K562 (cell line): Measurements from ENCODE around the gene FIG4. TPM values are rescaled to one million over a fixed set of nuclear protein-coding genes. Genes with fewer than 3 reads are reported as not detected.

Experiments used
- ASH1L ChIP-seq: fragments of 450-650 bp; IDR thresholded peaks from 2 replicates; pipeline ENCODE4 v1.6.1; 2018; ENCODE audit warnings: borderline replicate concordance, mild to moderate bottlenecking, low read depth; ENCODE audit not compliant: partially characterized antibody
- CBX2 ChIP-seq: fragments of 200-600 bp; sonication (generic); IDR thresholded peaks from one replicate; pipeline ENCODE4 v1.6.1; 2012; ENCODE audit warnings: mild to moderate bottlenecking, low read length, inconsistent platforms; ENCODE audit not compliant: insufficient read depth, poor library complexity, severe bottlenecking
- CEBPG ChIP-seq, 3 experiments: fragments of 200-800 bp in 1 of 3; sonication (Bioruptor generic) in 1 of 3; sonication (generic) in 1 of 3; formaldehyde crosslinking in 1 of 3; IDR thresholded peaks in 2 of 3; conservative IDR thresholded peaks in 1 of 3; 2 replicates each; pipeline versions ENCODE4 v1.6.1 to v1.8.0; 2016 to 2022; ENCODE audit warnings: missing compliant biosample characterization in 2 of 3, missing genetic modification characterization in 2 of 3, mild to moderate bottlenecking in 1 of 3, missing genetic modification reagents in 1 of 3
- CHD2 ChIP-seq: IDR thresholded peaks from 2 replicates; pipeline ENCODE4 v1.6.1; 2011; ENCODE audit warnings: low read depth, low read length
- CREB1 ChIP-seq, 2 experiments: sonication (generic) in 1 of 2; formaldehyde crosslinking in 1 of 2; IDR thresholded peaks; 2 replicates each; pipeline versions ENCODE4 v1.6.1 to v1.8.0; 2012 to 2022; ENCODE audit warnings: inconsistent platforms in 1 of 2, mild to moderate bottlenecking in 1 of 2, missing genetic modification reagents in 1 of 2, moderate library complexity in 1 of 2
- EGR1 ChIP-seq: fragments of 450-650 bp; conservative IDR thresholded peaks from 2 replicates; pipeline ENCODE4 v1.6.1; 2017; ENCODE audit warnings: mild to moderate bottlenecking
- ELF2 ChIP-seq: fragments of 250-450 bp; sonication (Bioruptor Pico); IDR thresholded peaks from 2 replicates; pipeline ENCODE4 v1.5.0; 2021; ENCODE audit warnings: mild to moderate bottlenecking
- FOSL1 ChIP-seq: fragments of 200-800 bp; sonication (Bioruptor generic); conservative IDR thresholded peaks from 2 replicates; pipeline ENCODE4 v1.6.1; 2016; ENCODE audit warnings: missing genetic modification characterization, missing compliant biosample characterization
- HDAC3 ChIP-seq: fragments of 450-650 bp; IDR thresholded peaks from 2 replicates; pipeline ENCODE4 v1.6.1; 2018; ENCODE audit warnings: borderline replicate concordance, mild to moderate bottlenecking, moderate library complexity; ENCODE audit not compliant: partially characterized antibody
- HEY1 ChIP-seq: fragments of 250-450 bp; sonication (Bioruptor Pico); IDR thresholded peaks from 2 replicates; pipeline ENCODE4 v1.5.0; 2020; ENCODE audit warnings: mild to moderate bottlenecking, moderate library complexity, borderline replicate concordance
- JUND ChIP-seq, 2 experiments: IDR thresholded peaks; 2 replicates in 1 of 2; 3 replicates in 1 of 2; pipeline ENCODE4 v1.6.1; 2011; ENCODE audit warnings: borderline replicate concordance in 2 of 2, low read depth in 2 of 2, low read length in 2 of 2, improper control_type of control experiment in 1 of 2, missing biosample characterization in 1 of 2, missing genetic modification characterization in 1 of 2, missing genetic modification reagents in 1 of 2
- MBD2 ChIP-seq: sonication (generic); IDR thresholded peaks from 2 replicates; pipeline ENCODE4 v1.6.1; 2016; ENCODE audit warnings: low read depth, borderline replicate concordance
- NCOR1 ChIP-seq: fragments of 450-650 bp; IDR thresholded peaks from 2 replicates; pipeline ENCODE4 v1.6.1; 2016; ENCODE audit warnings: mild to moderate bottlenecking, moderate library complexity
- PYGO2 ChIP-seq: fragments of 450-650 bp; IDR thresholded peaks from 2 replicates; pipeline ENCODE4 v1.6.1; 2016; ENCODE audit warnings: mild to moderate bottlenecking, missing genetic modification characterization, moderate library complexity, missing compliant biosample characterization
- SAFB ChIP-seq: fragments of 200-400 bp; formaldehyde crosslinking; IDR thresholded peaks from 2 replicates; pipeline ENCODE4 v1.6.1; 2017; ENCODE audit warnings: low read depth, low read length, borderline replicate concordance
- SMARCA4 ChIP-seq: fragments of 450-650 bp; IDR thresholded peaks from 2 replicates; pipeline ENCODE4 v1.6.1; 2016
- TCFL5 ChIP-seq: fragments of 250-450 bp; sonication (Bioruptor Pico); conservative IDR thresholded peaks from 2 replicates; pipeline ENCODE4 v1.6.1; 2021; ENCODE audit warnings: mild to moderate bottlenecking, moderate library complexity, matching md5 sums
- TEAD2 ChIP-seq: fragments of 450-650 bp; IDR thresholded peaks from 2 replicates; pipeline ENCODE4 v1.6.1; 2016; ENCODE audit warnings: missing genetic modification characterization, control low read depth, missing compliant biosample characterization
- ZNF445 ChIP-seq: fragments of 250-450 bp; sonication (Bioruptor Pico); IDR thresholded peaks from 2 replicates; pipeline ENCODE4 v1.4.0; 2020; ENCODE audit warnings: low read depth, mild to moderate bottlenecking, moderate library complexity
- polyA plus RNA-seq, 8 experiments: library from polyadenylated mRNA; depleted of rRNA in 4 of 8; stranded (reverse) in 5 of 8; unstranded in 3 of 8; fragments of >200 nt; fragmentation: Nextera tagmentation in 2 of 8; fragmentation: Illumina TruSeq in 1 of 8; extraction: Ambion mirVana in 2 of 8; extraction: Trizol in 1 of 8; gene quantifications; 2 replicates each; pipeline versions ENCODE4 v1.2.1 to v1.2.3, GENCODE V29; 2011 to 2014; ENCODE audit warnings: inconsistent platforms in 1 of 8, missing spikeins in 1 of 8
- total RNA-seq, 7 experiments: library from RNA; depleted of rRNA in 6 of 7; stranded (reverse); fragments of >200 nt in 6 of 7; fragmentation: Illumina TruSeq in 2 of 7; extraction: Trizol in 2 of 7; gene quantifications; 2 replicates each; pipeline versions ENCODE4 v1.2.1 to v1.2.3, GENCODE V29; 2011 to 2021; ENCODE audit warnings: low replicate concordance in 1 of 7
- TF ChIP-seq, protein P1 (sequence below), 2 experiments: fragments of 450-650 bp; conservative IDR thresholded peaks; 2 replicates each; pipeline ENCODE4 v1.6.1; 2017; ENCODE audit warnings: mild to moderate bottlenecking in 2 of 2, moderate library complexity in 2 of 2
- TF ChIP-seq, protein P2 (sequence below): fragments of 450-650 bp; conservative IDR thresholded peaks from 2 replicates; pipeline ENCODE4 v1.6.1; 2016; ENCODE audit warnings: missing genetic modification characterization, low read depth, mild to moderate bottlenecking, missing compliant biosample characterization, moderate library complexity
- TF ChIP-seq, protein P3 (sequence below): fragments of 250-450 bp; sonication (Bioruptor Pico); IDR thresholded peaks from 2 replicates; pipeline ENCODE4 v1.6.1; 2021; ENCODE audit warnings: mild to moderate bottlenecking
- TF ChIP-seq, protein P4 (sequence below): fragments of 250-450 bp; sonication (Bioruptor Pico); IDR thresholded peaks from 2 replicates; pipeline ENCODE4 v1.5.0; 2020; ENCODE audit warnings: mild to moderate bottlenecking, borderline replicate concordance

The FIG4 gene
- total and polyA plus RNA-seq, 9 of the 15 experiments (the other 6 are each of a cell fraction or from before 2014, with no cell fraction given) = 1.5 to 6.8 (median 4.3) TPM

DNA sequence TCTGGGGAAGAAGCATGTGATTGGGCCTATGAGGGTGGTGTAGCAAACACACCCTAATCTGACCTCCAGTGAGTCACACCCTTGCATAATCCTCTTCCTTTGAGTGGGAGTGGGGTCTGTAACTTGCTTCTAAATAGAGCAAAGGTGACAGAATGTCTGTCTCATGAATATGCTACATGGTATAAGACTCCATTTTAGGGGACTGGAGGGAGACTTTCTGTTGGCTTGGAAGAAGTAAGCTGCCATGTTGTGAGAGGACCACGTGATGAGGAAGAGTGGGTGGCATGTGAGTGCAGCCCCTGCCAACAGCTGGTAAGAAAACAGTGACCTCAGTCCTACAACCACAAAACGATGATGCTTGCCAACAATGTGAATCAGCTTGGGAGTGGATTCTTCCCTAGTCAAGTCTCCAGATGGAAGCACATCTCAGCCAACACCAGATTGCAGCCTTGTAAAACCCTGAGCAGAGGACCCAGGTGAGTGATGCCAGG, 3.8 kb upstream of the FIG4 start (continued):
- TF ChIP-seq, protein P1, sequence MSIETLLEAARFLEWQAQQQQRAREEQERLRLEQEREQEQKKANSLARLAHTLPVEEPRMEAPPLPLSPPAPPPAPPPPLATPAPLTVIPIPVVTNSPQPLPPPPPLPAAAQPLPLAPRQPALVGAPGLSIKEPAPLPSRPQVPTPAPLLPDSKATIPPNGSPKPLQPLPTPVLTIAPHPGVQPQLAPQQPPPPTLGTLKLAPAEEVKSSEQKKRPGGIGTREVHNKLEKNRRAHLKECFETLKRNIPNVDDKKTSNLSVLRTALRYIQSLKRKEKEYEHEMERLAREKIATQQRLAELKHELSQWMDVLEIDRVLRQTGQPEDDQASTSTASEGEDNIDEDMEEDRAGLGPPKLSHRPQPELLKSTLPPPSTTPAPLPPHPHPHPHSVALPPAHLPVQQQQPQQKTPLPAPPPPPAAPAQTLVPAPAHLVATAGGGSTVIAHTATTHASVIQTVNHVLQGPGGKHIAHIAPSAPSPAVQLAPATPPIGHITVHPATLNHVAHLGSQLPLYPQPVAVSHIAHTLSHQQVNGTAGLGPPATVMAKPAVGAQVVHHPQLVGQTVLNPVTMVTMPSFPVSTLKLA (conservative IDR thresholded peaks at IDR 0.05) = no peak
- TF ChIP-seq ELF2 (CRISPR knock-in tag) (no peak), EGR1 (peak; percentile 73), TEAD2 (tag) (no peak), HEY1 (no peak), CREB1 (IDR thresholded peaks at IDR 0.05) (no peak), CREB1 (CRISPR knock-in tag; IDR thresholded peaks at IDR 0.05) (no peak), NCOR1 (peak; percentile 36; the same call in 1 of the 2 replicates), ZNF445 (CRISPR knock-in tag) (no peak), CBX2 (no peak), CEBPG (CRISPR knock-in tag; IDR thresholded peaks at IDR 0.05) (no peak), CEBPG (tag; conservative IDR thresholded peaks at IDR 0.05 in 1 of 2, IDR thresholded peaks at IDR 0.05 in 1 of 2) (peak; percentile 34 to 87; a peak in 3 of 4 replicates), SMARCA4 (peak; percentile 42; the same call in 1 of the 2 replicates), JUND (IDR thresholded peaks at IDR 0.05; ENCODE audit: borderline replicate concordance, low read depth, low read length) (peak; percentile 77; the same call in 1 of the 2 replicates), JUND (tag; IDR thresholded peaks at IDR 0.05; ENCODE audit: borderline replicate concordance, low read depth, low read length) (peak; percentile 54; the same call in 2 of the 3 replicates), SAFB (no peak), ASH1L (no peak), TCFL5 (no peak), PYGO2 (tag) (no peak), HDAC3 (peak; percentile 21), CHD2 (no peak), FOSL1 (tag) (peak; percentile 87), MBD2 (no peak)
- TF ChIP-seq, protein P2, sequence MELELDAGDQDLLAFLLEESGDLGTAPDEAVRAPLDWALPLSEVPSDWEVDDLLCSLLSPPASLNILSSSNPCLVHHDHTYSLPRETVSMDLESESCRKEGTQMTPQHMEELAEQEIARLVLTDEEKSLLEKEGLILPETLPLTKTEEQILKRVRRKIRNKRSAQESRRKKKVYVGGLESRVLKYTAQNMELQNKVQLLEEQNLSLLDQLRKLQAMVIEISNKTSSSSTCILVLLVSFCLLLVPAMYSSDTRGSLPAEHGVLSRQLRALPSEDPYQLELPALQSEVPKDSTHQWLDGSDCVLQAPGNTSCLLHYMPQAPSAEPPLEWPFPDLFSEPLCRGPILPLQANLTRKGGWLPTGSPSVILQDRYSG (tag) = no peak
- TF ChIP-seq, protein P3, sequence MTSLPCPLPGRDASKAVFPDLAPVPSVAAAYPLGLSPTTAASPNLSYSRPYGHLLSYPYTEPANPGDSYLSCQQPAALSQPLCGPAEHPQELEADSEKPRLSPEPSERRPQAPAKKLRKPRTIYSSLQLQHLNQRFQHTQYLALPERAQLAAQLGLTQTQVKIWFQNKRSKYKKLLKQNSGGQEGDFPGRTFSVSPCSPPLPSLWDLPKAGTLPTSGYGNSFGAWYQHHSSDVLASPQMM = no peak
- TF ChIP-seq, protein P4, sequence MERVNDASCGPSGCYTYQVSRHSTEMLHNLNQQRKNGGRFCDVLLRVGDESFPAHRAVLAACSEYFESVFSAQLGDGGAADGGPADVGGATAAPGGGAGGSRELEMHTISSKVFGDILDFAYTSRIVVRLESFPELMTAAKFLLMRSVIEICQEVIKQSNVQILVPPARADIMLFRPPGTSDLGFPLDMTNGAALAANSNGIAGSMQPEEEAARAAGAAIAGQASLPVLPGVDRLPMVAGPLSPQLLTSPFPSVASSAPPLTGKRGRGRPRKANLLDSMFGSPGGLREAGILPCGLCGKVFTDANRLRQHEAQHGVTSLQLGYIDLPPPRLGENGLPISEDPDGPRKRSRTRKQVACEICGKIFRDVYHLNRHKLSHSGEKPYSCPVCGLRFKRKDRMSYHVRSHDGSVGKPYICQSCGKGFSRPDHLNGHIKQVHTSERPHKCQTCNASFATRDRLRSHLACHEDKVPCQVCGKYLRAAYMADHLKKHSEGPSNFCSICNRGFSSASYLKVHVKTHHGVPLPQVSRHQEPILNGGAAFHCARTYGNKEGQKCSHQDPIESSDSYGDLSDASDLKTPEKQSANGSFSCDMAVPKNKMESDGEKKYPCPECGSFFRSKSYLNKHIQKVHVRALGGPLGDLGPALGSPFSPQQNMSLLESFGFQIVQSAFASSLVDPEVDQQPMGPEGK (CRISPR knock-in tag) = no peak
